ENCODE measurements around the gene NBEAL1. TPM values are rescaled to one million over a fixed set of nuclear protein-coding genes. Genes with fewer than 3 reads are reported as not detected.
"Not testable (repeated sequence)": the region's sequence is repeated elsewhere in the genome, so short reads cannot be mapped to it uniquely, and the experiment has no call there.

The NBEAL1 gene
- total RNA-seq, 1 donor from 2014 or later, result 30.5 TPM

DNA sequence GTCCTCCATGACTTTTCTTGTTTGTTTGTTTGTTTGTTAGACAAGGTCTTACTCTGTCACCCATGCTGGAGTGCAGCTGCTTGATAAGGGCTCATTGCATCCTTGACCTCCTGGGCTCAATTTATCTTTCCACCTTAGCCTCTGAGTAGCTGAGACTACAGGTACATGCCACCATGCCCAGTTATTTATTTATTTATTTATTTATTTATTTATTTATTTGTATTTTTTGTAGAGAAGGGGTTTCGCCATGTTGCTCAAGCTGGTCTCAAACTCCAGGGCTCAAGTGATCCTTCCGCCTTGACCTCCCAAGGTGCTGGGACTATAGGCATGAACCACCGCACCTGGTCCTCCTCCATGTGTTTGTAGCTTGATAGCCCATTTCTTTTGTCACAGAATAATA is 37.9 kb downstream of the NBEAL1 start:
- H3K36me3 Mint-ChIP-seq (ENCODE audit: insufficient read depth), result peaks cover 10% of the 10 kb centered on the region
- peaks cover 1% of the 10 kb centered on the region for H3K4me1 Mint-ChIP-seq (ENCODE audit: low read depth)
- no peak overlapping the region for H3K4me3 Mint-ChIP-seq (ENCODE audit: low read depth)
- no peaks in the 10 kb centered on the region for H3K27me3 Mint-ChIP-seq
- DNase-seq (ENCODE audit: low spot score, unreplicated experiment), result no peak
- TF ChIP-seq, protein P1, sequence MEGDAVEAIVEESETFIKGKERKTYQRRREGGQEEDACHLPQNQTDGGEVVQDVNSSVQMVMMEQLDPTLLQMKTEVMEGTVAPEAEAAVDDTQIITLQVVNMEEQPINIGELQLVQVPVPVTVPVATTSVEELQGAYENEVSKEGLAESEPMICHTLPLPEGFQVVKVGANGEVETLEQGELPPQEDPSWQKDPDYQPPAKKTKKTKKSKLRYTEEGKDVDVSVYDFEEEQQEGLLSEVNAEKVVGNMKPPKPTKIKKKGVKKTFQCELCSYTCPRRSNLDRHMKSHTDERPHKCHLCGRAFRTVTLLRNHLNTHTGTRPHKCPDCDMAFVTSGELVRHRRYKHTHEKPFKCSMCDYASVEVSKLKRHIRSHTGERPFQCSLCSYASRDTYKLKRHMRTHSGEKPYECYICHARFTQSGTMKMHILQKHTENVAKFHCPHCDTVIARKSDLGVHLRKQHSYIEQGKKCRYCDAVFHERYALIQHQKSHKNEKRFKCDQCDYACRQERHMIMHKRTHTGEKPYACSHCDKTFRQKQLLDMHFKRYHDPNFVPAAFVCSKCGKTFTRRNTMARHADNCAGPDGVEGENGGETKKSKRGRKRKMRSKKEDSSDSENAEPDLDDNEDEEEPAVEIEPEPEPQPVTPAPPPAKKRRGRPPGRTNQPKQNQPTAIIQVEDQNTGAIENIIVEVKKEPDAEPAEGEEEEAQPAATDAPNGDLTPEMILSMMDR (IDR thresholded peaks at IDR 0.05; ENCODE audit: unreplicated experiment), result no peak
- no peak overlapping the region for H3K27ac Mint-ChIP-seq
- H3K9me3 Mint-ChIP-seq (ENCODE audit: low read depth), result no peaks in the 10 kb centered on the region

DNA sequence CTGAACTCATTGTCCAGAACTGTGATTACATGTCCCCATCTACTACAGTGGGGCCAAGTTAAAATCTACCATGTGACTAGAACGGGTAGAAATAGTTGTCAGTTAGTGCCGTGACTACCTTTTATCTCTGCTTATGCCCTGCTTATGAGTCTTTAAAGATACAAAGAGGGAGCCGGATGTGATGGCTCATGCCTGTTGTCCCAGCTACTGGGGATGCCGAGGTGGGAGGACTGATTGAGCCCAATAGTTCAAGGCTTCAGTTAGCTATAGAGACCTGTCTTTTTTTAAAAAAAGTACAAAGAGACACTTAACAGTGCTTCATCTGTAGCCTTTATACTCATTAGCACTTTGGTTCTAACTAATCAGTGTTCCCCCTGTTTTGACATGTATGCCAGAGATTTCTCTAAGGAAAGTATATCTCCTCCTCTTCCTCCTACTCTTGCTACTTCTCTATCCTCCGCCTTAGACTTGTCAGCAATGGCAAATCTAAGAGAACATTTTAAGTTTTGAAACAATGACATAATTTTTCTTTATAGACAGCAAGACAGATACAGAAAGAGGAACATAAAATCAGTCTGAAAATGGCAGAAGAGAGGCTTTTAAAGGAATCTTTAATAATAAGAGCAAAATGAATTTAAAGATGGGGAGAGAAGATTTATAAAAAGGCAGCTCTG is 45.0 kb downstream of the NBEAL1 start:
- Mint-ChIP-seq H3K9me3 (ENCODE audit: low read depth) (peaks cover 8% of the 10 kb centered on the region), H3K27me3 (no peaks in the 10 kb centered on the region), H3K4me3 (ENCODE audit: low read depth) (no peak overlapping the region), H3K4me1 (ENCODE audit: low read depth) (peaks cover 14% of the 10 kb centered on the region), H3K36me3 (ENCODE audit: insufficient read depth) (peaks cover 29% of the 10 kb centered on the region), H3K27ac (no peak overlapping the region)
- TF ChIP-seq, protein P1 (IDR thresholded peaks at IDR 0.05; ENCODE audit: unreplicated experiment), result no peak
- DNase-seq (ENCODE audit: low spot score, unreplicated experiment), result no peak

DNA sequence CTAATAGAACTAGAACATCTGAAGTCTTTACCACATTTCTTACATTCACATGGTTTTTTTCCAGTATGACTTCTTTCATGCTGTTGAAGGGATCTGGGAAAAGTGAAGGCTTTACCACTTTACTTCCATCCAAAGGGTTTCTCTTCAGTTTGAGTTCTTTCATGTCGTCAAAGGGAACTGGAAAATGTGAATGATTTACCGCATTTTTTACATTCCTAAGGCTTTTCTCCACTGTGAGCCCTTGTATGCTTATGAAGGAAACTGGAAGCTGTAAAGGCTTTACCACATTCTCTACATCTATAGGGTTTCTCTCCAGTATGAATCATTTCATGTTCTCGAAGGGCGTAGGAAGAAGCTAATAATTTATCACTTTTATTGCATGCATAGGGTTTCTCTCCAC is 46.7 kb downstream of the NBEAL1 start:
- Mint-ChIP-seq H3K27ac (peak overlapping the region; percentile 23), H3K27me3 (no peaks in the 10 kb centered on the region), H3K4me1 (ENCODE audit: low read depth) (peaks cover 14% of the 10 kb centered on the region), H3K9me3 (ENCODE audit: low read depth) (peaks cover 11% of the 10 kb centered on the region), H3K4me3 (ENCODE audit: low read depth) (no peak overlapping the region), H3K36me3 (ENCODE audit: insufficient read depth) (peaks cover 39% of the 10 kb centered on the region)
- no peak for DNase-seq (ENCODE audit: low spot score, unreplicated experiment)
- TF ChIP-seq, protein P1 (IDR thresholded peaks at IDR 0.05; ENCODE audit: unreplicated experiment), result no peak

DNA sequence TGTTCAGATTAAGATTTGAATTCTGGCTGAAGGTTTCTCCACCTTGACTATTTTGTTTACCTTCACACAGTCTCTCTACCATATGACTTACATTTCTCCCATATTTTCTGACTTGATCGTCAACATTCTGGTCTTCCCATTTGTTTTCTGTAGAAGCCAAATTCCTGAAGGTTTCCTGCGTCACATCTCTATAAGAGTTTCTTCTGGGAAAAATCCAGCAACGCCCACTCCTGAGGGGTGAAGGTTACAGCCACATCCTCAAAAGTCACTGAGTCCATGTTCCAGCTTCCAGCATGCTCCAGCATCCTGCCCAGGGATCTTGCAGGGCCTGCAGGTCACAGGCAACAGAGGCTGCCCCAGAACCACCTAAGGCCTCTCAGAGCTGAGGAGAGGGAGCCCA is 47.5 kb downstream of the NBEAL1 start:
- H3K27ac Mint-ChIP-seq, result peak overlapping the region; percentile 39
- no peaks in the 10 kb centered on the region for H3K27me3 Mint-ChIP-seq
- H3K4me1 Mint-ChIP-seq (ENCODE audit: low read depth), result peaks cover 13% of the 10 kb centered on the region
- peaks cover 11% of the 10 kb centered on the region for H3K9me3 Mint-ChIP-seq (ENCODE audit: low read depth)
- peaks cover 43% of the 10 kb centered on the region for H3K36me3 Mint-ChIP-seq (ENCODE audit: insufficient read depth)
- TF ChIP-seq, protein P1 (IDR thresholded peaks at IDR 0.05; ENCODE audit: unreplicated experiment), result no peak
- no peak overlapping the region for H3K4me3 Mint-ChIP-seq (ENCODE audit: low read depth)
- no peak for DNase-seq (ENCODE audit: low spot score, unreplicated experiment)

DNA sequence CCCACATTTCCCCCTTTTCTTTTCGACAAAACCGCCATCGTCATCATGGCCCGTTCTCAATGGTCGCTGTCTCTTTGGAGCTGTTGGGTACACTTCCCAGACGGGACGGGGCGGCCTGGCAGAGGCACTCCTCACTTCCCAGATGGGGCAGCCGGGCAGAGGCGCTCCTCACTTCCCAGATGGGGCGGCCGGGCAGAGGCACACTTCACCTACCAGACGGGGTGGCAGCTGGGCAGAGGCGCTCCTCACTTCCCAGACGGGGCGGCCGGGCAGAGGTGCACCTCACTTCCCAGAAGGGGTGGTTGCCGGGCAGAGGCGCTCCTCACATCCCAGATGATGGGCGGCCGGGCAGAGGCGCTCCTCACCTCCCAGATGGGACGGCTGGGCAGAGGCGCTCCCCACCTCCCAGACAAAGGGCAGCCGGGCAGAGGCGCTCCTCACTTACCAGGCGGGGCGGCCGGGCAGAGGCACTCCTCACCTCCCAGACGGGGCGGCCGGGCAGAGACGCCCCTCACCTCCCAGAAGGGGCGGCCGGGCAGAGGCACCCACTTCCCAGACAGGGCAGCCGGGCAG is 51.9 kb downstream of the NBEAL1 start:
- not testable (repeated sequence) for H3K27ac Mint-ChIP-seq; DNase-seq (ENCODE audit: low spot score, unreplicated experiment); H3K27me3 Mint-ChIP-seq; H3K4me3 Mint-ChIP-seq (ENCODE audit: low read depth); H3K4me1 Mint-ChIP-seq (ENCODE audit: low read depth)
- peaks cover 17% of the 10 kb centered on the region for H3K9me3 Mint-ChIP-seq (ENCODE audit: low read depth)
- H3K36me3 Mint-ChIP-seq (ENCODE audit: insufficient read depth), result peaks cover 42% of the 10 kb centered on the region

DNA sequence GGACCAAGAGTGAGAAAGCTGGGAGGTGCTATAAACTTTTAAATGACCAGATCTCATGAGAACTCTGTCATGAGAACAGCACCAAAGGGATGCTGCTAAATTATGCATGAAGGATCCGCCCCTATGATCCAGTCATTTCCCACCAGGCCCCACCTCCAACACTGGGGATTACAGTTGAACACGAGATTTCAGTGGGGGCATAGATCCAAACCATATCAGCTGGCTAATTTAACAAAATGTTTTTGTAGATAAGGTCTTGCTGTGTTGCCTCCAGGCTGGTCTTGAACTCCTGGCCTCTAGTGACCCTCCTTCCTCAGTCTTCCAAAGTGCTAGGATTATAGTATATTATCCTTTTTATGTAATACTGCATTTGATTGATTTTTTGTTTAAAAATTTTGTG is 56.0 kb downstream of the NBEAL1 start:
- no peak overlapping the region for H3K27ac Mint-ChIP-seq
- H3K4me3 Mint-ChIP-seq (ENCODE audit: low read depth), result no peak overlapping the region
- no peak for DNase-seq (ENCODE audit: low spot score, unreplicated experiment)
- peaks cover 39% of the 10 kb centered on the region for H3K36me3 Mint-ChIP-seq (ENCODE audit: insufficient read depth)
- no peaks in the 10 kb centered on the region for H3K27me3 Mint-ChIP-seq
- peaks cover 18% of the 10 kb centered on the region for H3K9me3 Mint-ChIP-seq (ENCODE audit: low read depth)
- TF ChIP-seq, protein P1 (IDR thresholded peaks at IDR 0.05; ENCODE audit: unreplicated experiment), result no peak
- H3K4me1 Mint-ChIP-seq (ENCODE audit: low read depth), result no peaks in the 10 kb centered on the region
